ENCODE data around the gene KLRF2. TPM values are rescaled to one million over a fixed set of nuclear protein-coding genes. Genes with fewer than 3 reads are reported as not detected.
"Not testable (repeated sequence)": the region's sequence is repeated elsewhere in the genome, so short reads cannot be mapped to it uniquely, and the experiment has no call there.

The KLRF2 gene
- total RNA-seq, 1 donor from 2014 or later, result not detected

DNA sequence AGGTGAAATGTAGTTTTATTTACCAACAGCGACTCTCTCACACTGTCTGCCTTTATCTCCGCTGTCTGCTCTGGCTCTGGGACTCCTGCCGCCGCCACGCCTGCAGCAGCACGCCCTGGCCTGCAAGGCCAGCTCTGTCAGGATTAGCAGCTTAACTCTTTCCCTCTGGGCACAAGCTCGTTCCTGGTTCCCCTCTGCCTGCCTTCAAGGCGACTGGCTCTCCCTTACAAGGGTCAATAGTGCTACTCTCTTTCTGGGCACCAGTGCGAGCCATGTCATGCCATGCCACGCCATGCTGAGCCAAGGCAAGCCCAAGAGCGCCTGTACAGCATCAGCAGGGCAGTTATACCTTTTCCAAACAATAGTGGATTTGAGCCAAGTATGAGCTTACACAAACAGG is 8.5 kb upstream of the KLRF2 start:
- Histone ChIP-seq H3K79me2 (ENCODE audit: low read depth) (no peaks in the 10 kb centered on the region), H3K27ac (no peak overlapping the region), H3K4me1 (peaks cover 30% of the 10 kb centered on the region), H3K9ac (no peak overlapping the region), H3F3A (ENCODE audit: low read depth) (peaks cover 8% of the 10 kb centered on the region), H3K9me3 (ENCODE audit: low read depth) (no peaks in the 10 kb centered on the region), H2AFZ (replicated peaks) (no peak overlapping the region), H3K4me3 (no peak overlapping the region), H3K36me3 (no peaks in the 10 kb centered on the region), H3K4me2 (peak overlapping the region; percentile 51), H4K20me1 (ENCODE audit: low read depth) (no peaks in the 10 kb centered on the region), H3K27me3 (no peaks in the 10 kb centered on the region)
- Mint-ChIP-seq H3K9me3 (peaks cover 3% of the 10 kb centered on the region), H3K4me3 (no peak overlapping the region), H3K36me3 (no peaks in the 10 kb centered on the region), H3K4me1 (peaks cover 10% of the 10 kb centered on the region), H3K27ac (no peak overlapping the region), H3K27me3 (ENCODE audit: insufficient read depth, low read depth) (peaks cover 4% of the 10 kb centered on the region)
- no peak for TF ChIP-seq CTCF (IDR thresholded peaks at IDR 0.05)
- DNase-seq (ENCODE audit: low spot score), result peak; percentile 63

GRCh38 chr12:9876120-9876519 is 5.2 kb upstream of the KLRF2 start:
- not testable (repeated sequence) for H3K9me3 ChIP-seq (ENCODE audit: low read depth); H3K4me3 ChIP-seq; H3F3A ChIP-seq (ENCODE audit: low read depth); H4K20me1 ChIP-seq (ENCODE audit: low read depth); H3K36me3 ChIP-seq; H3K27me3 ChIP-seq; H3K27ac ChIP-seq; H3K9ac ChIP-seq; H3K4me1 Mint-ChIP-seq; H3K4me3 Mint-ChIP-seq; H3K27ac Mint-ChIP-seq; H3K36me3 Mint-ChIP-seq; H2AFZ ChIP-seq (replicated peaks); H3K79me2 ChIP-seq (ENCODE audit: low read depth); H3K27me3 Mint-ChIP-seq (ENCODE audit: insufficient read depth, low read depth); H3K4me2 ChIP-seq; H3K9me3 Mint-ChIP-seq; DNase-seq (ENCODE audit: low spot score)
- peaks cover 11% of the 10 kb centered on the region for H3K4me1 ChIP-seq

- DNase-seq (ENCODE audit: low spot score), result no peak
- no peaks in the 10 kb centered on the region for H3K36me3 ChIP-seq
- Mint-ChIP-seq H3K4me1 (no peaks in the 10 kb centered on the region), H3K36me3 (no peaks in the 10 kb centered on the region), H3K9me3 (no peaks in the 10 kb centered on the region), H3K27ac (no peak overlapping the region), H3K27me3 (ENCODE audit: insufficient read depth, low read depth) (no peaks in the 10 kb centered on the region), H3K4me3 (no peak overlapping the region)
- H3K4me3 ChIP-seq, result no peak overlapping the region
- no peaks in the 10 kb centered on the region for H3K4me1 ChIP-seq
- no peak overlapping the region for H3K9ac ChIP-seq
- no peak for TF ChIP-seq EZH2 (IDR thresholded peaks at IDR 0.05)
- no peak for TF ChIP-seq CTCF (IDR thresholded peaks at IDR 0.05)
- TF ChIP-seq EZH2phosphoT487 (IDR thresholded peaks at IDR 0.05), result no peak
- H2AFZ ChIP-seq (replicated peaks), result no peak overlapping the region
- no peaks in the 10 kb centered on the region for H3K79me2 ChIP-seq (ENCODE audit: low read depth)
- no peak overlapping the region for H3K27ac ChIP-seq
- H3K27me3 ChIP-seq, result no peaks in the 10 kb centered on the region
- no peaks in the 10 kb centered on the region for H3K9me3 ChIP-seq (ENCODE audit: low read depth)
- no peak overlapping the region for H3K4me2 ChIP-seq
- peaks cover 8% of the 10 kb centered on the region for H3F3A ChIP-seq (ENCODE audit: low read depth)
- no peaks in the 10 kb centered on the region for H4K20me1 ChIP-seq (ENCODE audit: low read depth)
These were observed 684 bp upstream of the KLRF2 start for GRCh38 chr12:9880532-9881078.

DNA sequence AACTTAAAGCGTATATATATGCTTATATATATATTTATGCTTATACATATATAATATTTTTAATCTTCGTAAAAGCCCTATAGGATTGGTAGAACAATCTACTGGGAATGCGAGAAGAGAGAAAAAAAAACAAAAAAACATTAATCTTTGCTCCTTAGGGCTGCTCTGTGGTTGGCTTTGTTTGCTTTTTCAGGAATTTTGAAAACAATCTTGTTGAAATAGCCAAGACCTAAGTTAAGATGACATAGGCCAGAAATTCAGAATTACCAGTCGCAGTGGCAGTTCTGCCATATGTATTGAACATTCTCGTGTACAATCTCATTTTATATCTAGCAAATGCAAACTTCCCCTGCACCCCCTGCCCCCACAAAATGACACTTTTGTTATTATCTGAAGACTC is 699 bp downstream of the KLRF2 start:
- no peak overlapping the region for H3K4me3 ChIP-seq
- H3K36me3 Mint-ChIP-seq, result no peaks in the 10 kb centered on the region
- no peak overlapping the region for H3K9ac ChIP-seq
- no peak for DNase-seq (ENCODE audit: low spot score)
- H3K4me1 Mint-ChIP-seq, result no peaks in the 10 kb centered on the region
- H3K4me2 ChIP-seq, result no peak overlapping the region
- TF ChIP-seq EZH2 (IDR thresholded peaks at IDR 0.05) (no peak), CTCF (IDR thresholded peaks at IDR 0.05) (no peak), EZH2phosphoT487 (IDR thresholded peaks at IDR 0.05) (no peak)
- H3K27ac Mint-ChIP-seq, result no peak overlapping the region
- no peaks in the 10 kb centered on the region for H3K9me3 Mint-ChIP-seq
- H3K79me2 ChIP-seq (ENCODE audit: low read depth), result no peaks in the 10 kb centered on the region
- H3K27me3 ChIP-seq, result no peaks in the 10 kb centered on the region
- H2AFZ ChIP-seq (replicated peaks), result no peak overlapping the region
- H3K27me3 Mint-ChIP-seq (ENCODE audit: insufficient read depth, low read depth), result no peaks in the 10 kb centered on the region
- no peak overlapping the region for H3K27ac ChIP-seq
- H3K9me3 ChIP-seq (ENCODE audit: low read depth), result no peaks in the 10 kb centered on the region
- no peak overlapping the region for H3K4me3 Mint-ChIP-seq
- H3K4me1 ChIP-seq, result no peaks in the 10 kb centered on the region
- peaks cover 8% of the 10 kb centered on the region for H3F3A ChIP-seq (ENCODE audit: low read depth)
- no peaks in the 10 kb centered on the region for H4K20me1 ChIP-seq (ENCODE audit: low read depth)
- no peaks in the 10 kb centered on the region for H3K36me3 ChIP-seq
